Caco-2 (cell line): ENCODE data around the gene NGFR. TPM values are rescaled to one million over a fixed set of nuclear protein-coding genes. Genes with fewer than 3 reads are reported as not detected.

Experiments used
- BruUV-seq: library from RNA; stranded (reverse); fragments of 400-500 nt; replicated peaks from 2 replicates; lab custom pipeline; 2021; lab: Mats Ljungman, UMichigan
- CTCF ChIA-PET: fragments of 300-600 bp; sonication (Branson Sonifier 250); formaldehyde crosslinking; loops from one replicate; lab custom pipeline; 2022; ENCODE audit warnings: antibody characterized with exemption; lab: Charles Lee
- POLR2A ChIA-PET: fragments of 300-600 bp; sonication (Branson Sonifier 250); formaldehyde crosslinking; loops from one replicate; lab custom pipeline; 2022; ENCODE audit warnings: antibody characterized with exemption; lab: Charles Lee
- DNase-seq, 2 experiments: peaks; one replicate each; pipeline versions ENCODE4 v3.0.0 to v3.0.0-alpha.2; 2020 to 2022
- H3K27me3 ChIP-seq: replicated peaks from 2 replicates; pipeline ENCODE4 v1.6.0; 2011; ENCODE audit warnings: low read length; ENCODE audit not compliant: control insufficient read depth, insufficient read depth
- H3K36me3 ChIP-seq: 2 replicates; pipeline ENCODE4 v1.5.1; 2011; ENCODE audit warnings: low read length; ENCODE audit not compliant: control insufficient read depth, insufficient read depth
- H3K4me1 ChIP-seq: fragments of 250-450 bp; sonication (Bioruptor Pico); 2 replicates; pipeline ENCODE4 v1.5.1; 2020; ENCODE audit warnings: mild to moderate bottlenecking
- H3K4me3 ChIP-seq: 2 replicates; pipeline ENCODE4 v1.5.1; 2011; ENCODE audit warnings: low read depth, mild to moderate bottlenecking, control low read depth, low read length
- H3K9me3 ChIP-seq: fragments of 250-450 bp; sonication (Bioruptor Pico); 2 replicates; pipeline ENCODE4 v1.5.1; 2020; ENCODE audit warnings: mild to moderate bottlenecking, moderate library complexity
- H3K27ac Mint-ChIP-seq: one replicate; pipeline ENCODE4 v1.8.0; 2022; ENCODE audit warnings: mixed read lengths; ENCODE audit not compliant: unreplicated experiment
- H3K27me3 Mint-ChIP-seq: one replicate; pipeline ENCODE4 v1.8.0; 2022; ENCODE audit warnings: mixed read lengths; ENCODE audit not compliant: insufficient read depth, unreplicated experiment
- H3K36me3 Mint-ChIP-seq: one replicate; pipeline ENCODE4 v1.8.0; 2022; ENCODE audit warnings: mild to moderate bottlenecking, mixed read lengths; ENCODE audit not compliant: insufficient read depth, unreplicated experiment
- H3K4me1 Mint-ChIP-seq: one replicate; pipeline ENCODE4 v1.8.0; 2022; ENCODE audit warnings: low read depth, mixed read lengths; ENCODE audit not compliant: unreplicated experiment
- H3K4me3 Mint-ChIP-seq: one replicate; pipeline ENCODE4 v1.8.0; 2022; ENCODE audit warnings: mild to moderate bottlenecking, moderate library complexity, mixed read lengths; ENCODE audit not compliant: unreplicated experiment
- H3K9me3 Mint-ChIP-seq: one replicate; pipeline ENCODE4 v1.8.0; 2022; ENCODE audit warnings: mixed read lengths; ENCODE audit not compliant: unreplicated experiment
- CTCF ChIP-seq, 2 experiments: fragments of 200-600 bp in 1 of 2; IDR thresholded peaks; 1 replicate in 1 of 2; 2 replicates in 1 of 2; pipeline versions ENCODE4 v1.5.1 to v1.8.0; 2011 to 2022; ENCODE audit warnings: antibody characterized with exemption in 1 of 2, control low read depth in 1 of 2, inconsistent platforms in 1 of 2, low read depth in 1 of 2, low read length in 1 of 2, mild to moderate bottlenecking in 1 of 2, moderate library complexity in 1 of 2; ENCODE audit not compliant: insufficient read depth in 1 of 2, severe bottlenecking in 1 of 2, unreplicated experiment in 1 of 2
- intact Hi-C: fragments of 100-400 bp; cut with micrococcal nuclease; formaldehyde crosslinking; loops from one replicate; pipeline ENCODE4 v1.10.0; 2022; ENCODE audit not compliant: unreplicated experiment
- total RNA-seq: library from RNA; stranded (reverse); gene quantifications from 2 replicates; pipeline ENCODE4 v1.2.3, GENCODE V29; 2022

Gene NGFR
- total RNA-seq, 1 experiment from 2014 or later, result 1.6 TPM

DNA sequence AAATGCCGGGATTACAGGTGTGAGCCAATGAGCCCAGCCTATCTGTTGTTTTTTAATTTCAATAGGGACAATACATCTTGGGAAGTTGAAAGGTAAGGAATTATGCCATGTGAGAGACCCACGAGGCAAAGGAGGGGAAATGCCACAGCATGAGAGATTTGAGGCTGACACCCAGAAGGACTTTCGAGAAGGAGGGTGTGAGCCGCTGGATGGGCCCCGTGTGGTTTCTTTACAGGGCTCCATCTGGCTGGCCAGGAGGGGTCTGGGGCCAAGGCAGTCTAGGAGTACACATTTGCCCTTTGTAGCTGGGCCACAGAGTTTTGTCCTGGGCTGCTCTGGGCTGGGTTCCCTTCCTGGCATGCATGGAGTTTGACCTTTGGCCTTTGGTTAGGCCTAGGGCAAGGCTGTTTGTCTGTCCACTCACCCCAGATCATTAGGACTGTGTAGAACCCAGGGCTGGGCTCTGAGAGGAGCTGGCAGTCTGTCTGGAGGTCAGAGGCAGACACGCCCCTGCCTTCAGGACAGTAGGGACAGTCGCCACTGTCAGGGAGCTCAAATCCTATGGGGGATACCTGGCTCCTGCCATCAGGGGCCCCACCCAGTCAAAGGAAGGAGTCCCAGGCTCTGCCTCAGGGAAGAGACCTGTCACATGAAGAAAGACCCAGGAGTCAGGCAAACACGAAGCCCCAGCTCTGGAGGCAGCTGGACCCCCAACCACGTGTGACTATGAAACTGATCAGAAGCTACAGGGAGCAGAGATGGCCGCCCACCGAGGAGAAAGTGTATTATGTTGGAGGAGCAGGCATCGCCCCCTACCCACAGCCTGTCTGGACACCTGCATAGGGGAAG, 56.4 kb downstream of the NGFR start:
- peak in 1 of 2 experiments; percentile 60 for DNase-seq
- H3K27me3 ChIP-seq, result no peaks in the 10 kb centered on the region
- H3K9me3 ChIP-seq, result no peaks in the 10 kb centered on the region
- peaks cover 5% of the 10 kb centered on the region; the same call in 1 of the 2 replicates for H3K4me1 ChIP-seq
- Mint-ChIP-seq H3K27ac (no peak overlapping the region), H3K27me3 (no peaks in the 10 kb centered on the region), H3K4me3 (no peak overlapping the region), H3K9me3 (no peaks in the 10 kb centered on the region), H3K36me3 (no peaks in the 10 kb centered on the region), H3K4me1 (peaks cover 9% of the 10 kb centered on the region)
- POLR2A ChIA-PET, result no interaction called here
- H3K4me3 ChIP-seq, result no peak overlapping the region
- TF ChIP-seq CTCF (IDR thresholded peaks at IDR 0.05; ENCODE audit: insufficient read depth in 1 of 2, low read depth in 1 of 2, low read length in 1 of 2, severe bottlenecking in 1 of 2, unreplicated experiment in 1 of 2), result no peak
- no peaks in the 10 kb centered on the region for H3K36me3 ChIP-seq
- intact Hi-C loops, result no loop called here
- CTCF ChIA-PET, result interaction anchor here (0.5 to 2.3 kb wide), 7 partner anchors 10 to 256 kb away, joined by 3 to 10 read pairs (median 3); partner anchors contain the start of genes NGFR and PHB1
- BruUV-seq, result no TSS peak

GRCh38 chr17:49552070-49552751, 57.1 kb downstream of the NGFR start:
- H3K9me3 ChIP-seq, result no peaks in the 10 kb centered on the region
- H3K36me3 ChIP-seq, result no peaks in the 10 kb centered on the region
- no peak overlapping the region for H3K4me3 Mint-ChIP-seq
- H3K36me3 Mint-ChIP-seq, result no peaks in the 10 kb centered on the region
- DNase-seq, result peak in 1 of 2 experiments; percentile 54
- H3K27me3 ChIP-seq, result no peaks in the 10 kb centered on the region
- intact Hi-C loops, result no loop called here
- H3K4me1 ChIP-seq, result peaks cover 5% of the 10 kb centered on the region; the same call in 1 of the 2 replicates
- H3K9me3 Mint-ChIP-seq, result no peaks in the 10 kb centered on the region
- POLR2A ChIA-PET, result interaction anchor here (0.7 kb wide), 1 partner anchor 118 kb away, joined by 3 read pairs; no protein-coding TSS in a partner anchor
- CTCF ChIA-PET, result interaction anchor here (0.8 to 2.3 kb wide), 6 partner anchors 44 to 144 kb away, joined by 3 to 18 read pairs (median 8); partner anchors contain the start of genes NGFR and PHB1
- no peak for TF ChIP-seq CTCF (IDR thresholded peaks at IDR 0.05; ENCODE audit: insufficient read depth in 1 of 2, low read depth in 1 of 2, low read length in 1 of 2, severe bottlenecking in 1 of 2, unreplicated experiment in 1 of 2)
- BruUV-seq, result no TSS peak
- H3K4me1 Mint-ChIP-seq, result peaks cover 9% of the 10 kb centered on the region
- no peak overlapping the region for H3K27ac Mint-ChIP-seq
- H3K27me3 Mint-ChIP-seq, result no peaks in the 10 kb centered on the region
- H3K4me3 ChIP-seq, result no peak overlapping the region
